ENCODE measurements around the gene SLC38A3. TPM values are rescaled to one million over a fixed set of nuclear protein-coding genes. Genes with fewer than 3 reads are reported as not detected.

The SLC38A3 gene
- total and polyA plus RNA-seq, 12 donors, result 0.05 to 48.8 (median 0.28) TPM; not detected in 2

GRCh38 chr3:50241163-50241562 is 36.1 kb downstream of the SLC38A3 start:
- H3K4me1 ChIP-seq (replicated peaks in 1 of 2), result peaks cover 42 to 79% of the 10 kb centered on the region in 2 donors
- no peak for TF ChIP-seq CTCF (IDR thresholded peaks at IDR 0.05)
- no peak for TF ChIP-seq POLR2A (IDR thresholded peaks at IDR 0.05)
- intact Hi-C loops (cut with DNase I), result no loop called here

GRCh38 chr3:50241713-50242380 is 36.8 kb downstream of the SLC38A3 start:
- H3K27me3 ChIP-seq, result no peaks in the 10 kb centered on the region
- TF ChIP-seq CTCF (IDR thresholded peaks at IDR 0.05) (no peak), POLR2A (IDR thresholded peaks at IDR 0.05) (no peak)
- WGBS, 4 donors, result 47 to 60% (median 57%) methylated on average over 5 to 7 of the region's 7 CpGs
- H3K4me1 ChIP-seq (replicated peaks in 1 of 2), result peaks cover 49 to 86% of the 10 kb centered on the region in 2 donors
- no peaks in the 10 kb centered on the region for H3K36me3 ChIP-seq (replicated peaks in 1 of 2)
- no peak overlapping the region for H3K4me3 ChIP-seq
- DNase-seq, result no peak
- intact Hi-C loops (cut with DNase I), result no loop called here
- peak overlapping the region in 4 of 5 donors; percentile 54 to 92 (median 81) for H3K27ac ChIP-seq
- no peaks in the 10 kb centered on the region for H3K9me3 ChIP-seq (replicated peaks in 1 of 3)

More at GRCh38 chr3:50241163-50241562, 36.1 kb downstream of the SLC38A3 start:
- Histone ChIP-seq H3K36me3 (replicated peaks in 1 of 2) (no peaks in the 10 kb centered on the region), H3K9me3 (replicated peaks in 1 of 3) (no peaks in the 10 kb centered on the region), H3K27ac (peak overlapping the region in 3 of 5 donors; percentile 3 to 92 (median 86)), H3K4me3 (no peak overlapping the region), H3K27me3 (no peaks in the 10 kb centered on the region)
- DNase-seq, result no peak
- 69 to 100% (median 78%) methylated on average over 1 to 4 of the region's 4 CpGs for WGBS, 4 donors

- WGBS, 4 donors, result 17 to 83% (median 48%) methylated on average over 1 to 3 of the region's 3 CpGs
- Histone ChIP-seq H3K4me1 (replicated peaks in 1 of 2) (peaks cover 49 to 91% of the 10 kb centered on the region in 2 donors), H3K27me3 (no peaks in the 10 kb centered on the region), H3K27ac (peak overlapping the region in 4 of 5 donors; percentile 54 to 92 (median 81)), H3K9me3 (replicated peaks in 1 of 3) (no peaks in the 10 kb centered on the region), H3K4me3 (no peak overlapping the region), H3K36me3 (replicated peaks in 1 of 2) (peaks cover 0 to 3% of the 10 kb centered on the region in 2 donors)
- intact Hi-C loops (cut with DNase I), result no loop called here
- no peak for DNase-seq
- TF ChIP-seq CTCF (IDR thresholded peaks at IDR 0.05), result no peak
Measured at GRCh38 chr3:50242381-50242770, 37.3 kb downstream of the SLC38A3 start.

- Histone ChIP-seq H3K27ac (peak overlapping the region; percentile 54 to 92 (median 76)), H3K9me3 (replicated peaks in 1 of 3) (no peaks in the 10 kb centered on the region), H3K4me1 (replicated peaks in 1 of 2) (peaks cover 49 to 98% of the 10 kb centered on the region in 2 donors), H3K27me3 (no peaks in the 10 kb centered on the region), H3K4me3 (no peak overlapping the region), H3K36me3 (replicated peaks in 1 of 2) (peaks cover 0 to 6% of the 10 kb centered on the region in 2 donors)
- DNase-seq, result peak; percentile 58 to 81 (median 66)
- TF ChIP-seq CTCF (IDR thresholded peaks at IDR 0.05), result peak in 1 of 6 experiments; percentile 20
- TF ChIP-seq POLR2A (IDR thresholded peaks at IDR 0.05), result no peak
- intact Hi-C loops (cut with DNase I), result no loop called here
- WGBS, 4 donors, result 31 to 50% (median 38%) methylated on average over 11 to 14 of the region's 14 CpGs
Measured at GRCh38 chr3:50242851-50243542, 37.9 kb downstream of the SLC38A3 start.
